ENCODE results near the gene PLXNA4. TPM values are rescaled to one million over a fixed set of nuclear protein-coding genes. Genes with fewer than 3 reads are reported as not detected.

The PLXNA4 gene
- total and polyA plus RNA-seq, 2 experiments from 2014 or later = 0.08 to 0.80 TPM

DNA sequence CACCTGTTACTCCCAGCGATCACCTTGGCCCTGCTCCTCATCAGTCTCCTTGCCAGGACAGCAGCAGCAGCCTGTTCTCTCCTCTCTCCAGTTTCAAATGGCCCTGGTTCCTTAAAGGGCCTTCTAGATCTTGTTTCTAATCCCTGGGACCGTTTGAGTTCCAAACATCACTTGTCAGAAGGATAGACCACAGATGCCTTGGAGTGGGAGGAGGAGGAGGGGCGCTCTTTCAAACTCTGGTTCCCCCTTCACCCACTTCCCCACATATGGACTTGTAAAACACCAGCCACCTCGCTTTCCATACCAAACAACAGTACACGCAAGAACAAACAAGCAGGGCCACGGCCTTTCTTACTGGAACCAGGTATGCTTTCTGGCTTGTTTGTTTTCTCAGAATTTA lies 104.8 kb downstream of the PLXNA4 start (continued):
- TF ChIP-seq, protein P1, sequence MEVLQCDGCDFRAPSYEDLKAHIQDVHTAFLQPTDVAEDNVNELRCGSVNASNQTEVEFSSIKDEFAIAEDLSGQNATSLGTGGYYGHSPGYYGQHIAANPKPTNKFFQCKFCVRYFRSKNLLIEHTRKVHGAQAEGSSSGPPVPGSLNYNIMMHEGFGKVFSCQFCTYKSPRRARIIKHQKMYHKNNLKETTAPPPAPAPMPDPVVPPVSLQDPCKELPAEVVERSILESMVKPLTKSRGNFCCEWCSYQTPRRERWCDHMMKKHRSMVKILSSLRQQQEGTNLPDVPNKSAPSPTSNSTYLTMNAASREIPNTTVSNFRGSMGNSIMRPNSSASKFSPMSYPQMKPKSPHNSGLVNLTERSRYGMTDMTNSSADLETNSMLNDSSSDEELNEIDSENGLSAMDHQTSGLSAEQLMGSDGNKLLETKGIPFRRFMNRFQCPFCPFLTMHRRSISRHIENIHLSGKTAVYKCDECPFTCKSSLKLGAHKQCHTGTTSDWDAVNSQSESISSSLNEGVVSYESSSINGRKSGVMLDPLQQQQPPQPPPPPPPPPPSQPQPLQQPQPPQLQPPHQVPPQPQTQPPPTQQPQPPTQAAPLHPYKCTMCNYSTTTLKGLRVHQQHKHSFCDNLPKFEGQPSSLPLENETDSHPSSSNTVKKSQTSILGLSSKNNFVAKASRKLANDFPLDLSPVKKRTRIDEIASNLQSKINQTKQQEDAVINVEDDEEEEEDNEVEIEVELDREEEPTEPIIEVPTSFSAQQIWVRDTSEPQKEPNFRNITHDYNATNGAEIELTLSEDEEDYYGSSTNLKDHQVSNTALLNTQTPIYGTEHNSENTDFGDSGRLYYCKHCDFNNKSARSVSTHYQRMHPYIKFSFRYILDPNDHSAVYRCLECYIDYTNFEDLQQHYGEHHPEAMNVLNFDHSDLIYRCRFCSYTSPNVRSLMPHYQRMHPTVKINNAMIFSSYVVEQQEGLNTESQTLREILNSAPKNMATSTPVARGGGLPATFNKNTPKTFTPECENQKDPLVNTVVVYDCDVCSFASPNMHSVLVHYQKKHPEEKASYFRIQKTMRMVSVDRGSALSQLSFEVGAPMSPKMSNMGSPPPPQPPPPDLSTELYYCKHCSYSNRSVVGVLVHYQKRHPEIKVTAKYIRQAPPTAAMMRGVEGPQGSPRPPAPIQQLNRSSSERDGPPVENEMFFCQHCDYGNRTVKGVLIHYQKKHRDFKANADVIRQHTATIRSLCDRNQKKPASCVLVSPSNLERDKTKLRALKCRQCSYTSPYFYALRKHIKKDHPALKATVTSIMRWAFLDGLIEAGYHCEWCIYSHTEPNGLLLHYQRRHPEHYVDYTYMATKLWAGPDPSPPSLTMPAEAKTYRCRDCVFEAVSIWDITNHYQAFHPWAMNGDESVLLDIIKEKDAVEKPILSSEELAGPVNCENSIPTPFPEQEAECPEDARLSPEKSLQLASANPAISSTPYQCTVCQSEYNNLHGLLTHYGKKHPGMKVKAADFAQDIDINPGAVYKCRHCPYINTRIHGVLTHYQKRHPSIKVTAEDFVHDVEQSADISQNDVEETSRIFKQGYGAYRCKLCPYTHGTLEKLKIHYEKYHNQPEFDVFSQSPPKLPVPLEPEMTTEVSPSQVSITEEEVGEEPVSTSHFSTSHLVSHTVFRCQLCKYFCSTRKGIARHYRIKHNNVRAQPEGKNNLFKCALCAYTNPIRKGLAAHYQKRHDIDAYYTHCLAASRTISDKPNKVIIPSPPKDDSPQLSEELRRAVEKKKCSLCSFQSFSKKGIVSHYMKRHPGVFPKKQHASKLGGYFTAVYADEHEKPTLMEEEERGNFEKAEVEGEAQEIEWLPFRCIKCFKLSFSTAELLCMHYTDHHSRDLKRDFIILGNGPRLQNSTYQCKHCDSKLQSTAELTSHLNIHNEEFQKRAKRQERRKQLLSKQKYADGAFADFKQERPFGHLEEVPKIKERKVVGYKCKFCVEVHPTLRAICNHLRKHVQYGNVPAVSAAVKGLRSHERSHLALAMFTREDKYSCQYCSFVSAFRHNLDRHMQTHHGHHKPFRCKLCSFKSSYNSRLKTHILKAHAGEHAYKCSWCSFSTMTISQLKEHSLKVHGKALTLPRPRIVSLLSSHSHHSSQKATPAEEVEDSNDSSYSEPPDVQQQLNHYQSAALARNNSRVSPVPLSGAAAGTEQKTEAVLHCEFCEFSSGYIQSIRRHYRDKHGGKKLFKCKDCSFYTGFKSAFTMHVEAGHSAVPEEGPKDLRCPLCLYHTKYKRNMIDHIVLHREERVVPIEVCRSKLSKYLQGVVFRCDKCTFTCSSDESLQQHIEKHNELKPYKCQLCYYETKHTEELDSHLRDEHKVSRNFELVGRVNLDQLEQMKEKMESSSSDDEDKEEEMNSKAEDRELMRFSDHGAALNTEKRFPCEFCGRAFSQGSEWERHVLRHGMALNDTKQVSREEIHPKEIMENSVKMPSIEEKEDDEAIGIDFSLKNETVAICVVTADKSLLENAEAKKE (CRISPR knock-in tag; IDR thresholded peaks at IDR 0.05) = no peak
- TF ChIP-seq ZNF331 (CRISPR knock-in tag; IDR thresholded peaks at IDR 0.05; ENCODE audit: low read depth) = no peak
- TF ChIP-seq POLR2AphosphoS5 (IDR thresholded peaks at IDR 0.05; ENCODE audit: low read depth) = no peak
- TF ChIP-seq CREB1 (CRISPR knock-in tag; IDR thresholded peaks at IDR 0.05; ENCODE audit: low read depth) = no peak
- no peak for TF ChIP-seq ZNF114 (CRISPR knock-in tag; IDR thresholded peaks at IDR 0.05)
- TF ChIP-seq, protein P2, sequence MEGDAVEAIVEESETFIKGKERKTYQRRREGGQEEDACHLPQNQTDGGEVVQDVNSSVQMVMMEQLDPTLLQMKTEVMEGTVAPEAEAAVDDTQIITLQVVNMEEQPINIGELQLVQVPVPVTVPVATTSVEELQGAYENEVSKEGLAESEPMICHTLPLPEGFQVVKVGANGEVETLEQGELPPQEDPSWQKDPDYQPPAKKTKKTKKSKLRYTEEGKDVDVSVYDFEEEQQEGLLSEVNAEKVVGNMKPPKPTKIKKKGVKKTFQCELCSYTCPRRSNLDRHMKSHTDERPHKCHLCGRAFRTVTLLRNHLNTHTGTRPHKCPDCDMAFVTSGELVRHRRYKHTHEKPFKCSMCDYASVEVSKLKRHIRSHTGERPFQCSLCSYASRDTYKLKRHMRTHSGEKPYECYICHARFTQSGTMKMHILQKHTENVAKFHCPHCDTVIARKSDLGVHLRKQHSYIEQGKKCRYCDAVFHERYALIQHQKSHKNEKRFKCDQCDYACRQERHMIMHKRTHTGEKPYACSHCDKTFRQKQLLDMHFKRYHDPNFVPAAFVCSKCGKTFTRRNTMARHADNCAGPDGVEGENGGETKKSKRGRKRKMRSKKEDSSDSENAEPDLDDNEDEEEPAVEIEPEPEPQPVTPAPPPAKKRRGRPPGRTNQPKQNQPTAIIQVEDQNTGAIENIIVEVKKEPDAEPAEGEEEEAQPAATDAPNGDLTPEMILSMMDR (conservative IDR thresholded peaks at IDR 0.05; ENCODE audit: low read depth in 2 of 2) = no peak

DNA sequence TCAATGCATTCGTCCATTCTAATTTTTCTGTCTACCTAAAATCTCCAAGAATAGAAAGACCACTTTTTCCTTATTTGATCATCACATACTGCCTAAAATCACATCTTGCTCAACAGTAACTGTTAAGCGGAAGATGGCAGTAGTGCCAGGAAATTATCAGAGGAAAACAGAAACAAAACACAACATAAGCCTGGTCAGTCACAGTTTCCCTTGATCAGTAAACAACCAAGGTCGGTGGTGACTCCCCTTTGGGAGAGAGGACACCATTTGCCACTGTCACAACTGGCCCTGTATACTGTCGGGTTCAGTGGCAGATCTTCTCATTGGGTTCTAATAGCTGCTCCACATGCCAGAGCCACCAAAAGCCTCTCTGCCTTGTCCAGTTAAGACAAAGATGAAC lies 106.6 kb downstream of the PLXNA4 start:
- Mint-ChIP-seq H3K9me3 (no peaks in the 10 kb centered on the region), H3K27ac (no peak overlapping the region), H3K4me3 (no peak overlapping the region), H3K4me1 (peaks cover 29% of the 10 kb centered on the region), H3K36me3 (ENCODE audit: low read depth) (no peaks in the 10 kb centered on the region), H3K27me3 (ENCODE audit: insufficient read depth, low read depth, poor library complexity) (peaks cover 4% of the 10 kb centered on the region)
- H3K4me1 ChIP-seq (ENCODE audit: insufficient read depth) = peaks cover 7% of the 10 kb centered on the region
- no peak overlapping the region for H2AFZ ChIP-seq
- no peaks in the 10 kb centered on the region for H3F3A ChIP-seq (replicated peaks; ENCODE audit: low read depth)
- H3K4me2 ChIP-seq = no peak overlapping the region
- no peak overlapping the region for H3K4me3 ChIP-seq
- H3K79me2 ChIP-seq (replicated peaks; ENCODE audit: insufficient read depth) = no peaks in the 10 kb centered on the region
- no peaks in the 10 kb centered on the region for H3K36me3 ChIP-seq (ENCODE audit: insufficient read depth)
- no peaks in the 10 kb centered on the region for H3K27me3 ChIP-seq (ENCODE audit: insufficient read depth)
- DNase-seq (ENCODE audit: low spot score) = no peak
- no peak overlapping the region for H3K27ac ChIP-seq (ENCODE audit: low read depth)
- H3K9me2 ChIP-seq (ENCODE audit: insufficient read depth) = peaks cover 3% of the 10 kb centered on the region; the same call in 1 of the 2 replicates
- no peaks in the 10 kb centered on the region for H4K20me1 ChIP-seq (replicated peaks; ENCODE audit: insufficient read depth)
- no peak for ATAC-seq
- TF ChIP-seq CREB1 (CRISPR knock-in tag; IDR thresholded peaks at IDR 0.05; ENCODE audit: low read depth) (no peak), NANOG (IDR thresholded peaks at IDR 0.05; ENCODE audit: borderline replicate concordance) (no peak), STAT1 (IDR thresholded peaks at IDR 0.05; ENCODE audit: unreplicated experiment) (no peak), ZNF114 (CRISPR knock-in tag; IDR thresholded peaks at IDR 0.05) (no peak), POLR2AphosphoS5 (IDR thresholded peaks at IDR 0.05; ENCODE audit: low read depth) (no peak)
- TF ChIP-seq, protein P2 (conservative IDR thresholded peaks at IDR 0.05; ENCODE audit: low read depth in 2 of 2) = no peak
- TF ChIP-seq, protein P3, sequence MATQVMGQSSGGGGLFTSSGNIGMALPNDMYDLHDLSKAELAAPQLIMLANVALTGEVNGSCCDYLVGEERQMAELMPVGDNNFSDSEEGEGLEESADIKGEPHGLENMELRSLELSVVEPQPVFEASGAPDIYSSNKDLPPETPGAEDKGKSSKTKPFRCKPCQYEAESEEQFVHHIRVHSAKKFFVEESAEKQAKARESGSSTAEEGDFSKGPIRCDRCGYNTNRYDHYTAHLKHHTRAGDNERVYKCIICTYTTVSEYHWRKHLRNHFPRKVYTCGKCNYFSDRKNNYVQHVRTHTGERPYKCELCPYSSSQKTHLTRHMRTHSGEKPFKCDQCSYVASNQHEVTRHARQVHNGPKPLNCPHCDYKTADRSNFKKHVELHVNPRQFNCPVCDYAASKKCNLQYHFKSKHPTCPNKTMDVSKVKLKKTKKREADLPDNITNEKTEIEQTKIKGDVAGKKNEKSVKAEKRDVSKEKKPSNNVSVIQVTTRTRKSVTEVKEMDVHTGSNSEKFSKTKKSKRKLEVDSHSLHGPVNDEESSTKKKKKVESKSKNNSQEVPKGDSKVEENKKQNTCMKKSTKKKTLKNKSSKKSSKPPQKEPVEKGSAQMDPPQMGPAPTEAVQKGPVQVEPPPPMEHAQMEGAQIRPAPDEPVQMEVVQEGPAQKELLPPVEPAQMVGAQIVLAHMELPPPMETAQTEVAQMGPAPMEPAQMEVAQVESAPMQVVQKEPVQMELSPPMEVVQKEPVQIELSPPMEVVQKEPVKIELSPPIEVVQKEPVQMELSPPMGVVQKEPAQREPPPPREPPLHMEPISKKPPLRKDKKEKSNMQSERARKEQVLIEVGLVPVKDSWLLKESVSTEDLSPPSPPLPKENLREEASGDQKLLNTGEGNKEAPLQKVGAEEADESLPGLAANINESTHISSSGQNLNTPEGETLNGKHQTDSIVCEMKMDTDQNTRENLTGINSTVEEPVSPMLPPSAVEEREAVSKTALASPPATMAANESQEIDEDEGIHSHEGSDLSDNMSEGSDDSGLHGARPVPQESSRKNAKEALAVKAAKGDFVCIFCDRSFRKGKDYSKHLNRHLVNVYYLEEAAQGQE (IDR thresholded peaks at IDR 0.05; ENCODE audit: unreplicated experiment) = no peak
- TF ChIP-seq, protein P4, sequence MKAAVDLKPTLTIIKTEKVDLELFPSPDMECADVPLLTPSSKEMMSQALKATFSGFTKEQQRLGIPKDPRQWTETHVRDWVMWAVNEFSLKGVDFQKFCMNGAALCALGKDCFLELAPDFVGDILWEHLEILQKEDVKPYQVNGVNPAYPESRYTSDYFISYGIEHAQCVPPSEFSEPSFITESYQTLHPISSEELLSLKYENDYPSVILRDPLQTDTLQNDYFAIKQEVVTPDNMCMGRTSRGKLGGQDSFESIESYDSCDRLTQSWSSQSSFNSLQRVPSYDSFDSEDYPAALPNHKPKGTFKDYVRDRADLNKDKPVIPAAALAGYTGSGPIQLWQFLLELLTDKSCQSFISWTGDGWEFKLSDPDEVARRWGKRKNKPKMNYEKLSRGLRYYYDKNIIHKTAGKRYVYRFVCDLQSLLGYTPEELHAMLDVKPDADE (IDR thresholded peaks at IDR 0.05) = no peak

All from GM23338 (cell line).